HEK293 (cell line): ENCODE data around the gene CTCF.

Experiments used
- BCL11B ChIP-seq: fragments of 450-650 bp; formaldehyde crosslinking; IDR thresholded peaks from 2 replicates; pipeline ENCODE4 v1.5.1; 2016; ENCODE audit warnings: low read depth, missing biosample characterization, missing genetic modification characterization
- HIC1 ChIP-seq: fragments of 450-650 bp; formaldehyde crosslinking; IDR thresholded peaks from 2 replicates; pipeline ENCODE4 v1.5.1; 2016; ENCODE audit warnings: missing biosample characterization, missing genetic modification characterization
- HOXC10 ChIP-seq: sonication (generic); formaldehyde crosslinking; IDR thresholded peaks from 2 replicates; pipeline ENCODE4 v1.8.1; 2023; ENCODE audit warnings: mild to moderate bottlenecking, missing genetic modification reagents
- KLF9 ChIP-seq: fragments of 450-650 bp; formaldehyde crosslinking; IDR thresholded peaks from 2 replicates; pipeline ENCODE4 v1.5.1; 2016; ENCODE audit warnings: missing biosample characterization, missing genetic modification characterization, low read depth
- MEIS1 ChIP-seq: sonication (generic); formaldehyde crosslinking; IDR thresholded peaks from 2 replicates; pipeline ENCODE4 v1.8.1; 2022; ENCODE audit warnings: missing genetic modification reagents, mild to moderate bottlenecking, borderline replicate concordance
- REPIN1 ChIP-seq: fragments of 450-650 bp; formaldehyde crosslinking; IDR thresholded peaks from 2 replicates; pipeline ENCODE4 v1.5.1; 2017; ENCODE audit warnings: missing biosample characterization, missing genetic modification characterization, low read depth
- TCF7L2 ChIP-seq: IDR thresholded peaks from 2 replicates; pipeline ENCODE4 v1.6.1; 2011; ENCODE audit warnings: low read depth, mild to moderate bottlenecking, inconsistent platforms, low read length, moderate library complexity, borderline replicate concordance
- TSHZ1 ChIP-seq: fragments of 450-650 bp; formaldehyde crosslinking; IDR thresholded peaks from 2 replicates; pipeline ENCODE4 v1.5.1; 2016; ENCODE audit warnings: missing biosample characterization, missing genetic modification characterization, borderline replicate concordance
- ZBTB21 ChIP-seq: fragments of 450-650 bp; formaldehyde crosslinking; IDR thresholded peaks from 2 replicates; pipeline ENCODE4 v1.5.1; 2017; ENCODE audit warnings: missing biosample characterization, missing genetic modification characterization
- ZBTB6 ChIP-seq: fragments of 450-650 bp; formaldehyde crosslinking; IDR thresholded peaks from 2 replicates; pipeline ENCODE4 v1.5.1; 2017; ENCODE audit warnings: missing biosample characterization, missing genetic modification characterization
- ZIC2 ChIP-seq: fragments of 450-650 bp; formaldehyde crosslinking; IDR thresholded peaks from 2 replicates; pipeline ENCODE4 v1.5.1; 2016; ENCODE audit warnings: missing biosample characterization, missing genetic modification characterization
- ZNF112 ChIP-seq: fragments of 450-650 bp; formaldehyde crosslinking; IDR thresholded peaks from 2 replicates; pipeline ENCODE4 v1.5.0; 2017; ENCODE audit warnings: missing biosample characterization, missing genetic modification characterization
- ZNF146 ChIP-seq: fragments of 450-650 bp; formaldehyde crosslinking; IDR thresholded peaks from 2 replicates; pipeline ENCODE4 v1.5.1; 2016; ENCODE audit warnings: missing biosample characterization, missing genetic modification characterization
- ZNF16 ChIP-seq: fragments of 450-650 bp; formaldehyde crosslinking; IDR thresholded peaks from 2 replicates; pipeline ENCODE4 v1.5.1; 2016; ENCODE audit warnings: low read depth, missing biosample characterization, missing genetic modification characterization
- ZNF174 ChIP-seq: fragments of 450-650 bp; formaldehyde crosslinking; IDR thresholded peaks from 2 replicates; pipeline ENCODE4 v1.5.0; 2017; ENCODE audit warnings: missing biosample characterization, mild to moderate bottlenecking, missing genetic modification characterization
- ZNF221 ChIP-seq: fragments of 450-650 bp; formaldehyde crosslinking; IDR thresholded peaks from 2 replicates; pipeline ENCODE4 v1.5.1; 2017; ENCODE audit warnings: missing biosample characterization, missing genetic modification characterization, borderline replicate concordance
- ZNF311 ChIP-seq: fragments of 450-650 bp; formaldehyde crosslinking; IDR thresholded peaks from 2 replicates; pipeline ENCODE4 v1.5.1; 2017; ENCODE audit warnings: missing biosample characterization, missing genetic modification characterization, borderline replicate concordance
- ZNF350 ChIP-seq: fragments of 450-650 bp; formaldehyde crosslinking; IDR thresholded peaks from 2 replicates; pipeline ENCODE4 v1.5.0; 2017; ENCODE audit warnings: missing biosample characterization, mild to moderate bottlenecking, missing genetic modification characterization
- ZNF394 ChIP-seq: fragments of 450-650 bp; formaldehyde crosslinking; IDR thresholded peaks from 2 replicates; pipeline ENCODE4 v1.5.1; 2016; ENCODE audit warnings: missing biosample characterization, missing genetic modification characterization, mild to moderate bottlenecking, moderate library complexity, borderline replicate concordance
- ZNF530 ChIP-seq: fragments of 450-650 bp; formaldehyde crosslinking; IDR thresholded peaks from 2 replicates; pipeline ENCODE4 v1.5.1; 2016; ENCODE audit warnings: low read depth, missing biosample characterization, missing genetic modification characterization
- ZNF624 ChIP-seq: fragments of 450-650 bp; formaldehyde crosslinking; IDR thresholded peaks from 2 replicates; pipeline ENCODE4 v1.5.1; 2017; ENCODE audit warnings: missing biosample characterization, missing genetic modification characterization
- ZNF76 ChIP-seq: fragments of 450-650 bp; formaldehyde crosslinking; IDR thresholded peaks from 2 replicates; pipeline ENCODE4; 2016; ENCODE audit warnings: low read depth, missing biosample characterization, missing genetic modification characterization, borderline replicate concordance
- ZNF768 ChIP-seq: fragments of 450-650 bp; formaldehyde crosslinking; IDR thresholded peaks from 2 replicates; pipeline ENCODE4 v1.5.1; 2018; ENCODE audit warnings: missing biosample characterization, mild to moderate bottlenecking, missing genetic modification characterization
- ZNF791 ChIP-seq: fragments of 450-650 bp; formaldehyde crosslinking; IDR thresholded peaks from 2 replicates; pipeline ENCODE4 v1.5.1; 2016; ENCODE audit warnings: missing biosample characterization, missing genetic modification characterization
- ZSCAN16 ChIP-seq: fragments of 450-650 bp; formaldehyde crosslinking; IDR thresholded peaks from 2 replicates; pipeline ENCODE4 v1.5.1; 2016; ENCODE audit warnings: missing biosample characterization, missing genetic modification characterization
- ZSCAN4 ChIP-seq: fragments of 450-650 bp; formaldehyde crosslinking; IDR thresholded peaks from 2 replicates; pipeline ENCODE4 v1.5.1; 2017; ENCODE audit warnings: missing biosample characterization, missing genetic modification characterization
- TF ChIP-seq, protein P1 (sequence below): fragments of 450-650 bp; formaldehyde crosslinking; IDR thresholded peaks from 2 replicates; pipeline ENCODE4 v1.5.1; 2017; ENCODE audit warnings: missing biosample characterization, missing genetic modification characterization
- TF ChIP-seq, protein P2 (sequence below): sonication (generic); formaldehyde crosslinking; IDR thresholded peaks from 2 replicates; pipeline ENCODE4 v1.8.1; 2022; ENCODE audit warnings: mild to moderate bottlenecking, moderate library complexity, missing genetic modification reagents

The CTCF gene

GRCh38 chr16:67678354-67679023, 116.2 kb downstream of the CTCF start (continued):
- TF ChIP-seq, protein P1, sequence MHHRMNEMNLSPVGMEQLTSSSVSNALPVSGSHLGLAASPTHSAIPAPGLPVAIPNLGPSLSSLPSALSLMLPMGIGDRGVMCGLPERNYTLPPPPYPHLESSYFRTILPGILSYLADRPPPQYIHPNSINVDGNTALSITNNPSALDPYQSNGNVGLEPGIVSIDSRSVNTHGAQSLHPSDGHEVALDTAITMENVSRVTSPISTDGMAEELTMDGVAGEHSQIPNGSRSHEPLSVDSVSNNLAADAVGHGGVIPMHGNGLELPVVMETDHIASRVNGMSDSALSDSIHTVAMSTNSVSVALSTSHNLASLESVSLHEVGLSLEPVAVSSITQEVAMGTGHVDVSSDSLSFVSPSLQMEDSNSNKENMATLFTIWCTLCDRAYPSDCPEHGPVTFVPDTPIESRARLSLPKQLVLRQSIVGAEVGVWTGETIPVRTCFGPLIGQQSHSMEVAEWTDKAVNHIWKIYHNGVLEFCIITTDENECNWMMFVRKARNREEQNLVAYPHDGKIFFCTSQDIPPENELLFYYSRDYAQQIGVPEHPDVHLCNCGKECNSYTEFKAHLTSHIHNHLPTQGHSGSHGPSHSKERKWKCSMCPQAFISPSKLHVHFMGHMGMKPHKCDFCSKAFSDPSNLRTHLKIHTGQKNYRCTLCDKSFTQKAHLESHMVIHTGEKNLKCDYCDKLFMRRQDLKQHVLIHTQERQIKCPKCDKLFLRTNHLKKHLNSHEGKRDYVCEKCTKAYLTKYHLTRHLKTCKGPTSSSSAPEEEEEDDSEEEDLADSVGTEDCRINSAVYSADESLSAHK = peak; percentile 92
- TF ChIP-seq ZNF791 (tag by site-specific recombination) (no peak), ZNF146 (tag by site-specific recombination) (no peak), HOXC10 (CRISPR knock-in tag) (no peak), ZBTB6 (tag by site-specific recombination) (no peak), MEIS1 (CRISPR knock-in tag) (no peak), KLF9 (tag by site-specific recombination) (0 out of 2 replicates have a peak, but pooled peaks have one; percentile 21), ZNF174 (tag by site-specific recombination) (no peak), HIC1 (tag by site-specific recombination) (no peak), ZIC2 (tag by site-specific recombination) (no peak), ZNF311 (tag by site-specific recombination) (no peak), ZBTB21 (no peak), ZNF768 (no peak), REPIN1 (tag by site-specific recombination) (no peak), ZNF221 (tag by site-specific recombination) (no peak), ZNF394 (tag by site-specific recombination) (no peak), TSHZ1 (tag by site-specific recombination) (no peak), ZNF16 (tag by site-specific recombination) (no peak), ZSCAN16 (tag by site-specific recombination) (peak; percentile 88), BCL11B (tag by site-specific recombination) (no peak), ZNF530 (tag by site-specific recombination) (no peak), ZSCAN4 (no peak), TCF7L2 (no peak), ZNF350 (tag by site-specific recombination) (no peak), ZNF76 (tag by site-specific recombination) (no peak), ZNF624 (tag by site-specific recombination) (no peak), ZNF112 (no peak)
- TF ChIP-seq, protein P2, sequence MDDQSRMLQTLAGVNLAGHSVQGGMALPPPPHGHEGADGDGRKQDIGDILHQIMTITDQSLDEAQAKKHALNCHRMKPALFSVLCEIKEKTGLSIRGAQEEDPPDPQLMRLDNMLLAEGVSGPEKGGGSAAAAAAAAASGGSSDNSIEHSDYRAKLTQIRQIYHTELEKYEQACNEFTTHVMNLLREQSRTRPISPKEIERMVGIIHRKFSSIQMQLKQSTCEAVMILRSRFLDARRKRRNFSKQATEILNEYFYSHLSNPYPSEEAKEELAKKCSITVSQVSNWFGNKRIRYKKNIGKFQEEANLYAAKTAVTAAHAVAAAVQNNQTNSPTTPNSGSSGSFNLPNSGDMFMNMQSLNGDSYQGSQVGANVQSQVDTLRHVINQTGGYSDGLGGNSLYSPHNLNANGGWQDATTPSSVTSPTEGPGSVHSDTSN (CRISPR knock-in tag) = no peak
